GM10266 (cell line): Measurements from ENCODE around the gene GRIP2.
"Not testable (repeated sequence)": the region's sequence is repeated elsewhere in the genome, so short reads cannot be mapped to it uniquely, and the experiment has no call there.

ENCODE experiments used
- DNase-seq: peaks from one replicate; pipeline ENCODE4 v3.0.0; 2012; ENCODE audit errors: extremely low spot score
- CTCF ChIP-seq: IDR thresholded peaks from 2 replicates; pipeline ENCODE4 v1.5.1; 2012; ENCODE audit warnings: mild to moderate bottlenecking, low read depth; ENCODE audit not compliant: control insufficient read depth, insufficient read depth; ENCODE audit errors: missing control alignments

The GRIP2 gene

GRCh38 chr3:14517601-14518431, 22.3 kb downstream of the GRIP2 start:
- no peak for TF ChIP-seq CTCF
- no peak for DNase-seq

GRCh38 chr3:14516738-14517345, 23.3 kb downstream of the GRIP2 start:
- no peak for TF ChIP-seq CTCF

GRCh38 chr3:14515526-14515925, 24.6 kb downstream of the GRIP2 start:
- not testable (repeated sequence) for DNase-seq

More at GRCh38 chr3:14516738-14517345, 23.3 kb downstream of the GRIP2 start:
- no peak for DNase-seq

- no peak for TF ChIP-seq CTCF
- no peak for DNase-seq
Measured at GRCh38 chr3:14514323-14514720, 25.8 kb downstream of the GRIP2 start.

GRCh38 chr3:14513566-14514322, 26.4 kb downstream of the GRIP2 start:
- TF ChIP-seq CTCF, result no peak
- DNase-seq, result no peak

GRCh38 chr3:14512942-14513327, 27.2 kb downstream of the GRIP2 start:
- no peak for TF ChIP-seq CTCF
- no peak for DNase-seq

- no peak for DNase-seq
- no peak for TF ChIP-seq CTCF
Measured at GRCh38 chr3:14512281-14512941, 27.7 kb downstream of the GRIP2 start.
